Medulla oblongata (tissue), 1 donor: ENCODE results near the gene SPAG4.
A peak's percentile ranks its signal among the peaks of the same experiment; 100 is the strongest.

Experiments used
- DNase-seq: peaks from one replicate; pipeline ENCODE4 v3.0.0-alpha.2; 2015; ENCODE audit errors: extremely low spot score

The SPAG4 gene

GRCh38 chr20:35619196-35620095 is 3.8 kb downstream of the SPAG4 start:
- DNase-seq = peak; percentile 63

GRCh38 chr20:35620818-35621559 is 5.4 kb downstream of the SPAG4 start:
- DNase-seq = no peak

DNA sequence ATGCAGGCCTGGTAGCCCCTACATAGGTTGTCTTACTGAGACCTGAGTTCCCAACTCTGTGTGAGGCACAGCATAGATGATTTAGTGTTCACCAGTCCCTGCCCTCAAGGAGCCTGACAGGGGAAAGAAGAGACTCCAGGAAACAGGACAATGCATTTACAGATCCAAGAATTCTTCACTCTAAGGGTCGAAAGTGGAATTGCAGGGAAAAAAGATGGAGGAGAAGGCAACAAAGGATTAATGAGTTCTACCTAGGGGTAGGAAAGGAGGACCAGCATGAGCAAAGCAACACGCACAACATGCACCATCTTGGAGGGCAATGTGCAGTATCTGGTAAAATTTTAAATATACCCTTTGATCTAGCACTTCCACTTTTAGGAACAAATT is 5.9 kb downstream of the SPAG4 start:
- no peak for DNase-seq

DNA sequence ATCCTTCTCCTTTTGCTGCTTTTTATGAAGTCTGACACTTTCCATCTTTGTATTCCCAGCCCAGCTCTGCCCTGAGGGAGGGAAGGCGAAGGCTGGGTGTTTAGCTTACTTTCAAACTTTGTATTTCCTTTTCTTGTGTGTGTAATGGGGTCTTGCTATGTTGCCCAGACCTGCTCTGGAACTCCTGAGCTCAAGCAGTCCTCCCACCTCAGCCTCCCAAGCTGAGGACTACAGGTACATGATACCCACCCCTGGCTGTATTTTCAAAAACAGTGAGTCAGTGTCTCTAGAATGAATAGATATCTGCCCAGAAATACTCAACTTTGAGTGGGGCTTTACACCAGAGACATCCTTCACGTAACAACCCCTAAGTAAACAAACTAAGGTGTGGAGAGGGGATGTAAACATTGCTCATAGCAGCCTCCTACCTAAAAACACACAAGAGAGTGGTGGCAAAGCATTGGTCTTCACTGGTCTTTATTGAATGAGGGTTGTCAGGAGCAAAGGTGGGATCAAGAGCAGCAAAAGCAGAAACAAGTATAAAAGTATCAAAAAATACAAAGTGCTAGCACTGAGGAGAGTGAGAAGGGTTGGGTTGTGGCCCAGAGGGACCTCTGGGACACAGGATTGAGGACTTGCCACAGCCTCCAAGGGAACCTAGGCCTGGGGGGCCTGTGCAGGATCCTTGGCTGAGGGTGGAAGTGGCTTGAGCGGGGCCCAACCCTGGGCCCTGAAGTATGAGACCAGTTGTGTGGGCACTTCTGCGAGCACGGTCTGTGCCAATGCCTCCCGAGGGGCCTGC is 10.2 kb downstream of the SPAG4 start:
- DNase-seq = peak; percentile 19

GRCh38 chr20:35626386-35627001 is 10.9 kb downstream of the SPAG4 start:
- no peak for DNase-seq

- no peak for DNase-seq
These were observed 11.5 kb downstream of the SPAG4 start for GRCh38 chr20:35627121-35627520.

DNA sequence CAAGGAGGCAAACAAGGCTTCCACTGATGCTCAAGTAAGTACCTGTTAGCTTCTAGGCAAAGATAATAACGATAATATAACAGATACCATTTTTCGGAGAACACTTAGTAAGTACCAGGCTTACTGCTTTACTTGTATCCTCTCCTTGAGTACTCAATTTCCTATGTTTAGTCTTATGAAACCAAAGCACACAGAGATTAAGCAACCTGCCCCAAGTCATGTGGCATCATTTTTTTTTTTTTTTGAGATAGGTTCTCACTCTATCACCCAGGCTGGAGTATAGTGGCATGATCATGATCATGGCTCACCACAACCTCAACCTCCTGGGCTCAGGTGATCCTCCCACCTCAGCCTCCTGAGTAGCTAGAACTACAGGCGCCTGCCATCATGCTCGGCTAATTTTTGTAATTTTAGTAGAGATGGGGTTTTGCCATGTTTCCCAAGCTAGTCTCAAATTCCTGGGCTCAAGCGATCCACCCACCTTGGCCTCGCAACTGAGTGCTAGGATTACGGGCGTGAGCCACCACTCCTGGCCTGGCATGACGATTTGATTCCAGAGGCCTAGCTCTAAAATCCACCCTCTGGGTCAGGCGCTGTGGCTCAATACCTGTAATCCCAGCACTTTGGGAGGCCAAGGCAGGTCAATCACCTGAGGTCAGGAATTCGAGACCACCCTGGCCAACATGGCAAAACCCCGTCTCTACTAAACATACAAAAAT is 14.0 kb downstream of the SPAG4 start:
- no peak for DNase-seq

DNA sequence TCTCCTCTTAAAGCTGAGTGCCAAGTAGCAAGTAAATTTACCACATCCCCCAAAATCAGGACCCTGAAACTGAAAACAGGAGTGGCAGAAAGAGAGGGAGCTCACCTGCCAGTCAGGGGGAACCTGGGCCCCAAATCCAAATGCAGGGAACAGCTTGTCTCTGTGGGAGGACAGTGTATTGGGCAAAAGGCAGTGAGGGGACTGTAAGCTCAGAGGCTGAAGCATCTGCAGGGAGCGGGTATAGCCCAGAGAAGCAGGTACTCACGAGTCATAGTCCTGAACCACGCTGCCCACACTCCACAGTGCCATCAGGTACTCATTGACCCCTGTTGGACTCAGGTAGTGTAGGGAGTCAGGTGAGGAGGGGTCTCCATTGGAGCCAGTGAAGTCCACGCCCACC is 15.0 kb downstream of the SPAG4 start:
- DNase-seq = no peak

- DNase-seq = no peak
These were observed 17.0 kb downstream of the SPAG4 start for GRCh38 chr20:35632539-35633115.

DNA sequence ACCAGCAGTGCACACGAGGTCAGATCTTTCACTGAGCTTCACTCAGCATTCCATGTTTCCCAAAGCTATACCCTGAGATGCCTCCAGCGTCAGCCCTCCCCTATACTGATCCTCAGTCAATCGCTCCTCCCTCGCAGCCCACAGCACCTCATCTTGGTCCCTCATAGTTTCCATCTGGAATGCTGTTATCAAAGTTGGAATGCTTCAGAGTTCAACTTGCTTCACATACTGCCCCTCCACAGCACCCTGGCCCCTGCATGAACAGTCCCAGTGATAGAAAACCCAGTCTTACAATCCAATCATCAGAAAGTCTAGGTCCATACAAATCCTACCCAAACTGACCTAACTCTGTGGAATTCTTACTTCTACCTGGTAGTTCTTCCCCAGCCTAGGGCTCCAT is 20.0 kb downstream of the SPAG4 start:
- no peak for DNase-seq

- no peak for DNase-seq
These were observed 20.5 kb downstream of the SPAG4 start for GRCh38 chr20:35636095-35636494.

GRCh38 chr20:35637276-35637675 is 21.6 kb downstream of the SPAG4 start:
- DNase-seq = no peak

- DNase-seq = no peak
These were observed 23.1 kb downstream of the SPAG4 start for GRCh38 chr20:35638751-35639150.

GRCh38 chr20:35640724-35641123 is 25.1 kb downstream of the SPAG4 start:
- DNase-seq = no peak

DNA sequence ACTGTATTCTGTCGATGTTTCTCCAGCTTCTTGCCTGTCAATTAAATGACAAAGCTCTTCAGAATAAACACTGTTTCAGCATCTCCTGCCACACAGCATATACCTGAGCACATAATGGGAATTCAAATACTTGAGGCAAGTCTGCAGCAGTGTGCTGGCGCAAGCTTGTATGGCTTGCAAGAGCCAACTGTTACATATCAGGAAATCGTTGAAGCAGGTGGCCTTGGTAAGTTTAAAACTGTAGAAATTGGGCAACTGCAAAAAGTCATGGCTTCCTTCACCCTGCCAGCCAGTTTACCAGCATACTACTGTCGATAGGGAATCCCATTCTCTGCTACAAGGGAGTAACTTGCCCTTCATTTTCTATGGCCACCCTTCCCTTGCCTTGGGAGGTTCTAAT is 26.1 kb downstream of the SPAG4 start:
- DNase-seq = no peak

DNA sequence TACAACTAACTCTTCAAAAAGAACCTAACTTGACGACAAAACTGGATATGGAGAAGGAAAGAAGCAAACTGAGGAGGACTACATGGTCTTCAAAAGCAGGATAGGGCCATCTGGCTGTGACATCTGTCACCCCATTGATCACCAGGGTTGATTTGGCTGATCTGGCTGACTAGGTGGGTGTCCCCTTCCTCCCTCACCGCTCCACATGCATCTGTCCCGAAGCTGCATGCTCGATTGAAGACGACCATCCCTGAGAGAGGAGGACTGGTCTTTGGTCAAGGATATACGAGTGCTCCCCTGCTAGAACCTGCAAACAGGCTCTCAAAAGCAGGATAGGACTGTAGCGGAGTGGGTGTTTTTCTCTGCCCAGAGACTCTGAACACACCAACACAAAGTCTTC is 27.4 kb downstream of the SPAG4 start:
- no peak for DNase-seq

- DNase-seq = no peak
These were observed 29.2 kb downstream of the SPAG4 start for GRCh38 chr20:35644806-35645205.

- DNase-seq = peak; percentile 32
These were observed 33.2 kb downstream of the SPAG4 start for GRCh38 chr20:35648836-35649235.

- no peak for DNase-seq
These were observed 35.0 kb downstream of the SPAG4 start for GRCh38 chr20:35650632-35651031.

- DNase-seq = no peak
These were observed 36.3 kb downstream of the SPAG4 start for GRCh38 chr20:35651958-35652357.
